NCI-H2227 (cell line): ENCODE data around the gene NSG1.
A peak's percentile ranks its signal among the peaks of the same experiment; 100 is the strongest.

ENCODE experiments used
- DNase-seq: peaks from one replicate; lab custom pipeline; 2025; ENCODE audit not compliant: unreplicated experiment; lab: John Stamatoyannopoulos, UW

NSG1 gene

DNA sequence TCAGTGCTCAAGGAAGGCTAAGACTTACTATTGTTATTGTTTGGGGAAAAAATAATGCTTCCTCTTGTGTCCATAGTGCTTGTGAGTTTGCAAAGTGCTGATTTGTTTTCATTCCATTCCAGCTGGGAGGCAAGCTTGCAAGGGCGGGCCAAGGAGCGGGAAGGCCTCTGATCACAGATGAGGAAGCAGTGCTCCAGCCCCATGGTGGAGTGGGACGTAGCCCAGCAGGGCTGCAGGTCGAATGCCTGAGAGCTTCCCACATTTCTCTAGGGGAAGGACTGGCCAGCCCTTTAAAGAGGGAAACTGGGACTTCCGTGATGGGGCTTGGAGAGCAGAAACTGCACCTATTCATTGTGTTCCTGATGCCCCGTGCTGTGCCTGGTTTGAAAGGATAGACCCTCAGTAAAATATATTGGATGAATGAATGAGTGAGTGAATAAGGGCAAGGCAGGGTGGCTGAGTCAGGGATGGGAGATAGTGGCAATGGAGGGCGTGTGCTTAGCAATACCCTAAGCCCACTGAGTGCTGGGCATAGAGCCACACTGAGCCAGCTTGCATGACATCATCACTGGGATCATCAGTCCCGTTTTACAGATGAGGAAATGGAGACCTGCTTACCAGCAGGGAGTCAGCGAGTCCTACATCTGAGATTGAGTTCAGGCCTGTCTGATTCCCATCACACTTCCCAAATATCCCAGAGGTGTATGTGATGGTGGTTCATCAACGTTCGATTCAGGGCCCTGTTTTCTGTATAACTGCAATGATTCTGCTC is 17.9 kb upstream of the NSG1 start:
- DNase-seq, result no peak

DNA sequence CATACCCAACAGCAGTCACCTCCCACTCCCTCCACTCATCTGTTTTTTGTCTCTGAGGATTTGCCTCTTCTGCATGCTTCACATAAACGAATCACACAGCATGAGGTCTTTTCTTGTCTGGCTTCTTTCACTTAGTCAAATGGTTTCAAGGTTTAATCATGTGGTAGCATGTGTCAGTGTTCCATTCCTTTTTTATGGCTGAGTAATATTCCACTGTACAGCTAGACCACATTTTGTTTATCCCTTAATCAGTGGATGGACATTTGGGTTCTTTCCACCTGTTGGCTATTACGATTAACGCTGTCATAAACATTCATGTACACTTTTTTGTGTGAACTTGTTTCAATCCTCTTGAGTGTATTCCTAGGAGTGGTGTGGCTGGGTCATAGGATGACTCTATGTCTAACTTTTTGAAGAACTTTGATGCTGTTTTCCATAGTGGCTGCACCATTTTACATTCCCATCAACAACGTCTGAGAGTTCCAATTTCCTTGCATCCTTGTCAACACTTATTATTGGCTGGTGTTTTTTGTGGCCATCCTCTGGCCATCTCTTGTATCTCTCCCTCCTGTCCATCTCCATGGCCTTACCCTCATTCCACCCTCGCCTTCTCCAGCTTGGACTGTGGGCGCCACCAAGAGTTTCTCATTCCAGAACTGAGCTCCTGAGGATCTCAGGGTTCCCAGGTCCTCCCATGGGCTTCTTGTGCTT is 12.4 kb upstream of the NSG1 start:
- DNase-seq, result no peak

DNA sequence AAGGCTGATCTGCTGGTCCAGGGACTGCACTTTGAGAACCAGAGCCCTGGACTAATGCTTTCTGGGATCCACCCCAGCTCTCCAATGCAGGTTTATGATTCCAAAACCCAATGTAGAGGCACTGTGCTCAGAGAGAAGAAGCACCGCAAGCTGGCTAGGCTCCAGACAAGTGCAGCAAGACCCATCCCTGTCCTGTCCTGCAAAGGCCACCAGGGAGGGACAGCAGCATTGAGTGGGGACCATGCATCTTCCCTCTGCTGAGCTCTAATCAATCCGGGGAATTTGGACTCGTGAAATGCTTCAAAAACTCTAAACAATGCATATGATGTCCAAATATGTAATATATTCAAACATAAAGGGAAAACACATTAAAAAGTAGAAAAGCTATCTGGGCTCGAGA is 10.8 kb upstream of the NSG1 start:
- DNase-seq, result no peak

DNA sequence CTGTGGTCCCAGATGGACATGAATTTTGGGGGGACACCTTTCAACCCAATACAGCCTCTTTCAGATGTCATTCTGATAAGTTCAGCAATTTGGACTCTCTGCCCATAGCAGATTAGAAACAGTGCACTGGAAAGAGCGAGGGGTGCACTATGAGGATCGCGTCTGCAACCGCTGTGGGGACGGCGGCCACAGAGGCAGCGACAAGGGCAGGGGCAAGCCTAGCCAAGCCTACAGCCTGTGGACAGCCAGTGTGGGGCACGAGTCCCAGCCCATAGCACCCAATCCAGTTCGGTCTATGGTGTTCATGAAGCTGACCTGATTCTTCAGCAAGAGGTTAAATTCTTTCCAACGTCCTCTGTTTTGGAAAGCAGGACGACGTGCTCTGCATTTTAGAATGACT is 9.7 kb upstream of the NSG1 start:
- no peak for DNase-seq

DNA sequence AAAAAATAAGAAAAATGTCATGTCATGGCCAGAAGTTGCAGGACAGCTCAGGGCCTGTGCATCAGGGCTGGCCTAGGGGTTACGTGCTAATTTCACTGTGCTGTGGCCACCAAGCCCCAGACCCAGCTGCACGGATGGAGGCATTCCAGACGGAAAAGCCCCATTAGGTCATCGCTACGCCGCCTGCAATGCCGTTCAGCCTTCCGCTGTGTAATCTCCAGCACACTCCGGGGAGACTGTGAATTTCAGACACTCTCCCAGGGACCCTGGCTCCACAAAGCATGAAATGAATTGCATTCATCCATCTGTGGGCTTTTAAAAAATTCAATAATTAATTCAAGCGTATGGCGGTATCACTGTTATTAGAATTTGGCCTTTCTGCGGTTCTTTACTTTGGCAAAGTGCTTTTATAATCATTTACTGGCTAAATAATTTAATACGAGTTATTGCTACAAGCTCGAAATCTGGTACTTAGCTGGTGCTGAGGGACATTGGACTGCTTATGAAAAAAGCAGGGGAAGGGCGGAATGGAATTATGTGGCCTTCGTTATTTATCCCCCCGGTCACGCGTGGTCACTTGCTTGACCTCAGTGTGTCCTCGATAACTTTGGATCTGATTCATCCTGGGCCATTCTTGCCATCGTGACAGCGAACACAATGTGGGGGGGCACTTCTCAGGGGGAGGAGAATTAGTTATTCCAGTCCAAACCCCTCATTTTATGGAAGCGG is 9.0 kb upstream of the NSG1 start:
- no peak for DNase-seq

DNA sequence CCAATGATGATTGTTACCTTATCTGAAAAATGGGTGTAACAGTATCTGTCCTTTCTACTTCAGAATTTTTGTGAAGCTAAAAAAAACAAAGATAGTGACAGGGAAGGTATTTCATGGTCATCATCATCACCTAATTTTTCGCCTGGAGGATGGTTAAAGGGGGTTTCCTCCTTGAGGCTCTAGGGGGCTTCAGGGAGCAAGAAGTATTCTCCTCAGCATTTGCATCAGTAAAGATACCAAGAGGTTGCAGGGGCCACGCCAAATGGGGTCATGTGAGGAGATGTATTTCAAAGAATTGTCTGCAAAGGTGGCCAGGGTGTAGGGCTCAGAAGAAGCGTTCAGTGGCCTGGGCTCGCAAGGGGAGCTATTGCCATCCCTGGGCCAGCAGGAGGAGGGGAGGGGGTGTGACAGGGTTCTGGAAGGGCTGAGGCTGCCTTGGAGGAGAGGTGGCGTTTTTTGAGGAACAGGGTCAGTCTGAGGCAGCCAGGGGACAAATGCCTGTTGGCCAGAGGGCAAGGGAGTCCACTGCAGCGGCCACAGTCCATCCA is 7.3 kb upstream of the NSG1 start:
- DNase-seq, result no peak

DNA sequence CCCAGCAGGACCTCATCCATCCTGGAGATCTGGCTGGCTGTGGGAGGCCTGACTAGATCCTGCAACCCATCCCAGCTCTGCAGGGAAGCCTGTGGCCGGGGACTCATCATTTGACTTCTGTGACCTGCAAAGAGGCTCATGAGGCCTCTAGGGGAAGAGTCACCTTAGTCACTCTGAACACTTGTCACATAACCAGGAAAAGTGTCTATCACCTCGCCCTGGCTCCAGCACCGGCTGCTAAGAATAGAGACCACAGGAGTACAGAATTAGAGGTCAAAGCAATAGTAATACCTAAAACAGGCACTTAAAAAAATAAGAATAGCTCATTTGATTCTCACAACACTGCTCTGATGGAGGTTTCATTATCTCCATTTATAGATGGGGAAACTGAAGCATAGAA is 3.8 kb upstream of the NSG1 start:
- DNase-seq, result no peak

DNA sequence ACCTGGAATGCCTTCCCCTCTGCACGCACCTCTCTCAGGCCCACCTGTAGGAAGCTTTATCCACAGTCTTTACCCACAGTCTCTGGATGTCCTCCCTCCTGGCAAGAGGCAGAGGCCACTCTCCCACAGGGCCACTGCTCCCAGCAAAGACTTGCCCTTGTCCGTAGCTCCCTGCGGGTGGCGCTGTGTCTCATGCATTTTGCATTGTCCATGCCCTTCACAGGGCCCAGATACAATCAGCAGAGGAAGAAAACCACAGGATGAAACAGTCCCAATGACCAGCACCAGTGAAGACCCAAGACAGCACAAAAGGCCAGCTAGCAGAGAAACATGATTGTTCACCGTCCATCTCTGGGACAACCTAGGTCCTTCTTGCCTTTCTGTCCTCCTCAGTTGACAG is 2.1 kb upstream of the NSG1 start:
- DNase-seq, result peak; percentile 50

DNA sequence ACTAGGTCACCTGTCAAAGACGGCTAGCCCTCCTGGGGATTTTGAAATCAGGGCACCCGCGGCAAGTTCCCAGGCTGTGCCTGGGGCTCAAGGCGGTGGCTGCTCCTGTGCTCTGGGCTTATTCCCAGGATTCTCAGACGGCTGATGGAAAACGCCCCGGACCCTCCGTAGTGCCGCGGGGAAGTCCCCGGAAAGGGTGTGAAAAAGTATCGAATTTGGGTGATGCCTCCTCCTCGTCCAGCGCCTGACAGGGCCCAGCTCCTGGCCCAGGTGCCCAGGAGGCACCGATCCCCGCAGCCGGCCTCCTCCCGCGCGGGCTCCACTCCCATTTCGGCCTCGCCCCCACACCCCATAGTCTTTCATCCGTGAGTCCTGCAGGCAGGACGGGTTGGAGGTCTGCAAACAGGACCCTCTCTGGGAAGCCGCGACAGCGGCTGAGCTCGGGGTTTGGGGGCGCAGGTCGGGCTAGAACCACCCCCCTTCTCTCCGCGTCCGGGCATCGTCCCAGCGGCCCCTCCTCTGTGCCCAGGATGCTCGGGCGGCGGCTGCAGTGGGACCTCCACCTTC is 1.1 kb upstream of the NSG1 start:
- no peak for DNase-seq

DNA sequence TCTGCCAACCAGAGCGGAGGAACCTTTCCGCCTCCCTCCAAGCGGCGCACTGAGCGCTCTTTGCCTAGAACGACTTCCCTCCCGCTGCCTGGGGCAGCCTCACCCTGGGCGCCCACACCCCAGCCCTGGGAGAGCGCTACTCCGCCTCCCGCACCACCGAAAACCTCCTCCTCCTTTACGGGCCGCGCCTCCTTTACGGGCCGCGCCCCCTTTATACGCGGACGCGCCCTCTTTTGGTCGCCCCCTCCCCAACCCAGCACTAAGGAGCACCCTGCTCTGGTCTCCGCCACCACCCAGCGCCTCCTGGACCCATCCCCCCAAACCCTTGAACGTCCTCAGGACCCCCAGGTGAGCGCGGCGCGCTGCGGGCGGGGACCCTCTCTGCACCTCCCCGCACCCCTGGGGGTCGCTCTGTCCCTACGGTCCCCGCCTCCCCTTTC is 586 bp upstream of the NSG1 start:
- peak; percentile 41 for DNase-seq

DNA sequence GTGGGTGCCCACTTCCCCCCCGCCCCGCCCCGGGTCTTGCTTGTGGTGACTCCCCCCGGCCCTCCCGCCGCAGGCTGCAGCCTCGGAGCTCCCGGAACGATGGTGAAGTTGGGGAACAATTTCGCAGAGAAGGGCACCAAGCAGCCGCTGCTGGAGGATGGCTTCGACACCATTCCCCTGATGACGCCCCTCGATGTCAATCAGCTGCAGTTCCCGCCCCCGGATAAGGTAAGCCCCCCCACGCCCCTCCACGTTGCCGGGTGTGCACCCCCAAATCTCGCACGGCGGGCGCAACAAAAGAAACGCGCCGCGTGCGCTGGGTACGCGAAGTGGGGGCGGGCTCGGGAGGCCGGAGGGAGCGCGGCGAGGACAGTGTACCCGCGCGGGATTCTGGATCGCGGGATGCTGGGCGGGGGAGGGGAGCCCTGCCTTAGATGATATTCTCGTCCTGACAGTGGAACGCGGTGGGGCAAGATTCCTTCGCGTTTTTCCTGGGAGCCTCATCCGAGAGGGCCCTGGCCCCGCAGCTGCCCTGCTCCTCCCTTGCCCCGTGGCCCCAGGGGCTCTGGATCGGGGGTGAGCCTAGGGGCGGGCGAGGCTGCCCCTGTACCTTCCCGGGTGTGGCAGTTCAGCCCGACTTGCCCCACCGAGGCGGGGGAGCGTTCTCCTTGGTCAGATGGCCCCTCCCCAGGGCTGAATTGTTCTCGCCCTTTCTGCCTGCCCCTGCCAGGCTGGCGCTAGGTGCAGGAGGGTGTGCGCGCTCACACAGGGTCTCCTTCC is 819 bp downstream of the NSG1 start:
- peak; percentile 39 for DNase-seq

DNA sequence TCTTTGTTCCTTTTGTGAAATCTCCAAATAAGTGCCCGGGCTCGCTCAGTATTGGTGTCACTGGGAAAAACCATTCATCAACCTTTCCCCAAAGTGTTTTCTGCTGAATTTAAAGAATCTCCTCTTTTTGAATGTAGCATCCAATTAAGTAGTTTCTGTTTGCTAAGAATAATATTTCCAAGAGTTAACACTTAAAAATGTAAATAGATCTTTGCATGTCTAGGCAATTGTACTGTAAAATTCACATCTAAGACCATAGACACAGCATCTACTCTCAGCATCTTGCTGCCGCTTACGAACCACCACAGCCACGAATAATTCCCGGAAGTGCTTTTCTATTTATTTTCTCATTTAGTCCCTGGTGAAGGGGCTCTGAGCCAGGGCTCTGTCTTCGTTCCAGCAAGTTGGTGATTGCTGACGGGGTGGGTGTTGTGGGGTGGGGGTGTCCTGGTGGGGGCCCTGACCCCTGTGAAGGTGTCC is 1.4 kb downstream of the NSG1 start:
- no peak for DNase-seq

DNA sequence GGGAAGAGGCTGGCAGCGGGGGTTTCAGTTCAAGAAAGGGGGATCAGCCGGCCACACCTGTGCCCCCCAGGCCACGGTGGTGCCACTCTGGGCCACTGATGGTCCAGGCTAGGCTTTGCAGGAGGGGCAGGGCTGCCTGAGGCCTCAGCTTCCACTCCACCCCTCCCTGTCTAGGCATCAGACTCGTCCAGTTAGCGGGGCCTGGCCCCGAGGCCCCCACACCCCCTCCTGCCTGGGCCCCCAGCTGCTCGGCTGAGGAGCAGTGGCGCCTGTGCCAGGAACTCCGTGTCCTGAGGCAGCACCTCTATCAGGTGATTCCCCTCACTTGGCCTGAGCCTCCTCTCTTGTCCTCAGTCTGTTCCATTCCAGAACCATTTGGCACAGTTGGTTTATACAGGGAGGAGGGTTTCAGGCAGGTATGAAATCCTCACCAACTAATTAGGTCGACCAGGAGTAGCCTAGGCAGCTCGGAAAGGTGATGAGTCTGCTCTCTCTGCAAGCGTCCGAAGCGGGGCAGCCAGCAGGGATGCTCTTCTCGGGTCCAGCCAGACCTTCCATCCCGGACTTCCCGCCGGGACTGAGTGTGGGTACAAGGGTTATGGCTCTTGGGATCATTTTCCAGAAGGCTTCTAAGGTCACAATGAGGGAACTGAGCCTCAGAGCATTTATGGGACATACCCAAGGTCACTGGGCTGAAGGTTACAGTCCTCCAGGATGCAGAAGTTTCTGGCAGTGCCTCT is 2.1 kb downstream of the NSG1 start:
- no peak for DNase-seq

DNA sequence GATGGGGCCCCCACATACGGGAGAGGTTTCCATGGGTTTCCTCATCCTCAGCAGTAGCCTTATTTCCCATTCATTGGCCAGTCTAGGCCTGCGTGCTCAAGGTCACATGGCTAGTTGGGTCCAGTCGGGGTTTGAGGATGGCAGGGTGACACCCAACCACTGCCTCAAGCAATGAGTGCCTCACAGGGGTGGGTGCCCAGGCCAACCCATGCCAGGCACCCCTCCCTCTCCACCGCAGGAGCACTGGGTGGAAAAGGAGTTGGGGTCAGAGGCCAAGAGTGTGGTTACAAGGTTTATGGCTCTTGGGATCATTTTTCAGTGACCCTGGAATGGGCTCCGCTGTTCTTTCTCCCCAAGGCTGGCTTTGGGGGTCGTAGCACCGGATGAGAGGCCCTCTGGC is 3.1 kb downstream of the NSG1 start:
- no peak for DNase-seq

DNA sequence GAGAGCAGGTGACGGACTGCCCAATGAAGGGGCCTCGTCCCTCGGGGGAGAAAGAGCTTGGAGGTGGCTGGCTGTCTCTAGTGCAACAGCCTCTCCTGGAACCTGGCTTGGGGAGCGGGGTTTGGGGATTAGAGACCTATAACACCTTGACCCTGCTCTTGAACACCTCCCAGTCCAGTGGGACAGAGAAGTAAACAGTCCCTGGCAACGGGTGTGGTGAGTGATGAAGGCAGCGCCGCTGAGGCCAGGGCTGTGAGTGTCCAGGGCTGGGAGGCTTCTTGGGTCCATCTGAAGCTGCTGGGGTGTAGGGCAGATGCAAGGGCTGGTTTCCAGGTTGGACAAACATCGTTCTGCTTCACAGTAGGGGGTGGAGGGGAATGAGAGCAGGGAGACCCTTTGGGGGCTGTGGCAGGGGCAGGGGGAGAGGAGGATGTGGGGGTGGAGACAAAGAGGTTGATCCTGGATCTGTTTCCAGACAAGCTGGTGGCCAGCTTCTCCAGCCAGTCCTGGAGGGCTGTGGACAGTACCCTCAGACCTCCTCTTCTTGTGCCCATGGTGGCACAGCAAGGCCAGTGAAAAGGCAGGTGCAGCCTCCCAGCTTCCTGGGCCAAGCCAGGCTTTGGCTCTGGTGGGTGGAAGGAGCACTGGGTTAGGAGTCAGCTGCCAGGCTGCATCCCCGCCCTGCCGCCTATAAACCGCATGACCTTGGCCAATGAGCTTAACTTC is 3.8 kb downstream of the NSG1 start:
- no peak for DNase-seq

DNA sequence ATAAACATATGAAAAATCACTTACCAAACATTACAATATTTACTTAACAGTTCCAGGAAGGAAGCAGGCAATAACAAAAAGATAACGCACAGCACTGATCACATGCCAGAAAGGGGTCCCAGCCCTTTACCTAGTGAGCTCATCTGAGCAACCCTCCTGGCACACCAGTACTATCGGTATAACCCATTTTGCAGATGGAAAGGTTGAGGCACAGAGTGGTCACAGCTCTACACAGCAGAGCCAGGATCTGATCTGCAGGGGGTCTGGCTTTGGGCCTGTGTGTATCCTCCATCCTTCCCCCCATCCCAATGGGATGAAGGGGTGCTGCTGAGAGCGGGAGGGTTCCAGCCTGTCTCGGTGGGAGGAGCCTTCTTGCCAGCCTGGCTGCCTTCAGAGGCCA is 5.0 kb downstream of the NSG1 start:
- no peak for DNase-seq

DNA sequence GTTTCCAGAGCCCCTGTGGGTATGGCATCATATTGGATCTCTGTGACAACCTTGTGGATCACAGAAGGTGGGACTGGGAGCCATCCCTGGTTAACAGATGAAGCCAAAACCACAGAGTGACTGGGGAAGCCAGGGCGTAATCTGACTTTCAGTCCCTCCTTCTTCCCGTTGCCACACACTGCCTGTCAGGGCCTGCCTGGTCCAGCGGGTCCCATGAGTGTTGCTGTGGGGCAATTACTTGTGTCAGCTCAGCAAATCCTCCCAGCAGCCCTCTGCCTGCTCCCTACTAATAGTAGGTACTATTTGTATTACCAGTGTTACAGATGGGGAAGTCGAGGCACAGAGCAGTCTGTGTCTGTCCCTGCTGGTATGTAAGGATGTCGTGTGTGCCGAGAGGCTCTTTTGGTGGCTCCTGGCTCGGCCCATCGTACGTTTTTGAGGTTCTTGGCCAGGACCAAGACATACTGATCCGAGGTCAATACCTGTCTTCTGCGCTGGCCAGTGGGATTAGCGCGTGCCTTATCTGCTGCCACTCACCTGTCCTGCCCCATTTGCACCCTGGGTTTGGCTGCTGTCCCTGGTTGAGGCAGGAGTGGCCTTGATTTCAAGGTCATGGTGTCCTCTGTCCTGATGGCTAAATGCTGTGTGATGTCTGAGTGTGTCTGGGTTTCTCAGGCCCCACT is 5.7 kb downstream of the NSG1 start:
- no peak for DNase-seq

DNA sequence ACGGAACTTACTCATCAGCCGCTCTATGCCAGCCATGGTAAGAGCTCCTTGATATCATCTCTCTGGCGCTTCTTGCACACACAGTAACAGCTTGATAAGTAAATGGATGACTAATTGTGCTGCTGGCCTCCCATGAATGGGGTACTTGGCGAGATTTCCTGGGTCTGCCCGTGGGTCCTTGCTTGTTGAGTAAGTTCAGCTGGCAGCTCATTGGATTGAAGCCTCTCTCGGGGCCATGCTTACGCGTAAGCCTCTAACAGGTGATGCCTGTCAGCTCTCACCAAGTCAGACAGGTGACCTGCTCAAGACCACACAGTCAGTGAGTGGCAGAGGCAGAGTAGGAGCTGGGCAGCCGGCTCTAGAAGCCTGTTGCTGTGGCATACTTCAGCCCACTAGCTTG is 7.7 kb downstream of the NSG1 start:
- DNase-seq, result no peak

DNA sequence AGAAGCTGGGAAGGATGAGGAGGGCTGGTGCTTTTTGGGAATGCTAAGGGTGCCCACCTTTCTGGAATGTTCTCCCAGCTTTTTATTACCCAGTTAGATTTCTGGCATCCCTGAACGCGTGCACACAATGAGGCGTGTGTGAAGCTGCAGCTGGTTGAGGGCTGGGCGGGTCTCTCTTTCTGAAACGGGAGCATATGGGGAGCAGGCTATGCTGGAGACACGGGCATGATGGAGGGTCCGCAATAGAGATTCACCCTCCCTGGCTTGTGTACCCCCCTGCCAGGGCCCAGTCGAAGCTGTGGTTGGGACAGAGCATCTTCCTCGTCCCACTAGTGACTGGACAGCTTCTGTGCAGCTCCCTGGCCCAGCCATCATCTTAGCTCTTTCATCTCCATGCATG is 8.5 kb downstream of the NSG1 start:
- no peak for DNase-seq
